Articular chondrocyte of knee joint (primary cell): ENCODE results near the gene VSIG1. TPM values are rescaled to one million over a fixed set of nuclear protein-coding genes. Genes with fewer than 3 reads are reported as not detected.

ENCODE experiments used
- total RNA-seq: library from RNA; depleted of rRNA; stranded (reverse); fragments of >200 nt; gene quantifications from 2 replicates; pipeline ENCODE4 v1.2.3, GENCODE V29; 2012

VSIG1 gene
- under 0.01 TPM in 2 replicates for total RNA-seq

DNA sequence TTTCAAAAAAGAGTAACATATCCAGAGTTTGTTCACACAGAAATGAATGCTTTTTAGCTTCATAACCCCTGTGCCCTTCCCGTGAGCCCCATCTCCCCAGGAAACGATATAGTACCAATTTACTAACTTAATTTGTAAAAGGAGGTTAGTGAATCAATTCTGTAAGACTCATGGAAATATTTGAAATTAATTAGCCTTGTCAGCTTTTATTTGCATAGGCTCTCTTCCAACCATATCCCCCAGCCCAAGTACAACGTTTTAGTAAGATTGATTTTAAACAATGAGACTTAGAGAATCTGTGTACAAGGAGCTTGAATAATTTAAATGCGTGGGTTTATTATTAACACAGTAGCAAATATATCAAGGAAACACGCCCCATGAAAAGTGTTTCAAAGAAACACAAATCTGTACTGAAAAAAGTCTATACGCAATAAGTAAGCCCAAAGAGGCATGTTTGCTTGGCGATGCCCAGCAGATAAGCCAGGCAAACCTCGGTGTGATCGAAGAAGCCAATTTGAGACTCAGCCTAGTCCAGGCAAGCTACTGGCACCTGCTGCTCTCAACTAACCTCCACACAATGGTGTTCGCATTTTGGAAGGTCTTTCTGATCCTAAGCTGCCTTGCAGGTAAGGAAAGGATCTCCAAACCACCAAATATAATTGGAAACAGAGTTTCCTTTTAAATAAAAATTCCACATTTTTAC lies at the start of gene VSIG1:
VSIG1 (plus strand) TSS at position 512 of the 703 bp plus-strand sequence; CDS start at position 578, 66 bp downstream.

DNA sequence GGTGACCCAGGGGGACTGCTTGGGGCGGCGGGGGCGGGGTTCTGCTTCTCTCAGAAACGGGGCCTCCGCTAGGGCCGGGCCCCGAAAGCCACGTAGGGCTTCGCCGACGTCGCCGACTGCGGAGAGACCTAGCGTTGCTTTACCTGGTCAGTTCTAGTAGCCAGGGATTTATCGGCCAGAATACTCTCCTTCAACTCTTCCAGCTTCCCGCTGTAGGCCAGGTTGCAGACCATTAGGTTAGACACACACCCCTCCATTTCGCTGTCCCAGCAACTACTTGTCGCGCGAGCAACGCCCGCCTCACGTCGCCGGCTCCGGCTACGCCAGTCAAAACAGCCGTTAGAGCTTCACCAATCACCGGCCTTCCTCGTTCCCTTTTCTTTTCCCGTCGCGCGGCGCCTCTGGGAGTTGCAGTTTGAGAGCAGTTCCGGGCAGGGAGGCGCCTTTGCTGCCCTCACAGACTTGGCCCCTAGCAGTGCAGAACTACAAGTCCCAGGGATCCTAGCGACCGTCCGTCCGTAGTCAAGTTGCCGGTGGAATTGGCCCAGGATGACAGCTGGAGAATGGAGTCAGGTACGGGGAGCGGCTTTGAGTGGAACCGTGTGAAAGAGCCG lies 46.5 kb downstream of the VSIG1 start, which contains the start of the genes ATG4A and PSMD10:
ATG4A (plus strand) TSS at position 515 of the 614 bp plus-strand sequence; CDS start at position 564, 49 bp downstream.
PSMD10 (minus strand) TSS at position 279 of the 614 bp plus-strand sequence; CDS start at position 257, 22 bp downstream.

Other genes with a start within 250 kb of the VSIG1 start
- gene MID2, start 219.2 kb upstream of the VSIG1 start, total RNA-seq, result 28.6 and 32.4 TPM in 2 replicates
- gene TEX13B, start 62.7 kb upstream of the VSIG1 start, total RNA-seq, result not detected in 2 replicates
- gene PSMD10, start 46.5 kb downstream of the VSIG1 start, total RNA-seq, result 72.4 and 74.2 TPM in 2 replicates
- gene ATG4A, start 46.7 kb downstream of the VSIG1 start, total RNA-seq, result 9.1 and 11.2 TPM in 2 replicates